Midbrain (tissue), 1 donor: ENCODE measurements around the gene ZNF837.
"Not testable (repeated sequence)": the region's sequence is repeated elsewhere in the genome, so short reads cannot be mapped to it uniquely, and the experiment has no call there.

Experiments used
- DNase-seq: peaks from one replicate; lab custom pipeline; 2025; lab: John Stamatoyannopoulos, UW

The ZNF837 gene

GRCh38 chr19:58351558-58351878 lies 29.3 kb downstream of the ZNF837 start:
- no peak for DNase-seq

GRCh38 chr19:58350871-58351557 lies 29.8 kb downstream of the ZNF837 start:
- DNase-seq = no peak

DNA sequence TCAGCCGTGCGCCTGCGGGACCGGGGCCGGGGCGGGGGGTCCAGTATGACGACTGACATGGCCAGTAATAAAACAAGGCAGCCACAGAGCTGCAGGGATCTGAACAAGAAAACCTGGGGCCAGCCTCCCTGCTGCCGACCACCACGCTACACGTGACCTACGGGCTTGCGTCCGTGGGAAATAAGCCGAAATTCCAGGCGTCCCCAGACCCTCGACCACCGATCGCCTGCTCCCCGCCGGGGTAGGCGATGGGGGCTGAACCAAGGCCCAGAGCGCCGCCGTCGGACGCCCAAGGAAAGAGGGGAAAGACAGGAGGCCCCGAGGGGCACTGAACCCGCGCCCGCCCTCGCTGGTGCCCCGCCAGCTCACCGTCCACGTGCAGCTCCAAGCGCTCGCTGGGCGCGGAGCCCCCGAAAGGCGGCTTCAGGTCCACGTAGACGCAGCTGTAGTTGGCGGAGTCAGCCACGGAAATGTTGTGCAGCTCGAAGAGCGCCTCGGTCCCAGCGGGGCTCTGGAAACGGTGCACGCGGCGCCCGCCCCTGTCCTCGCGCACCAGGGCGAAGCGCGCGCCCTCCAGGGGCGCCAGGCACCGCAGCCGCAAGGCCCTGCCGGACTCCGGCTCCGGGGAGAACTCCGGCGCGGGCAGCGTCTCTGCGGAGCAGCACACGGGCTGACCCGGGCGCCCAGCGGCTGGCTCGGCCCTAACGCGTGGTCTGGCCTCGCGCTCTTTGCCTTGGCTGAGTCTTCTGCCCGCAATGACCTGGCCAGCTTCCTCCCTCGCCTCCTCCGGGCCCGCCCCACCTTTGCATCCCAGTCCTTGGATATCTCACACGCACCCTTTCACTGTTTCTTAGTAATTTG lies 30.6 kb downstream of the ZNF837 start:
- no peak for DNase-seq

DNA sequence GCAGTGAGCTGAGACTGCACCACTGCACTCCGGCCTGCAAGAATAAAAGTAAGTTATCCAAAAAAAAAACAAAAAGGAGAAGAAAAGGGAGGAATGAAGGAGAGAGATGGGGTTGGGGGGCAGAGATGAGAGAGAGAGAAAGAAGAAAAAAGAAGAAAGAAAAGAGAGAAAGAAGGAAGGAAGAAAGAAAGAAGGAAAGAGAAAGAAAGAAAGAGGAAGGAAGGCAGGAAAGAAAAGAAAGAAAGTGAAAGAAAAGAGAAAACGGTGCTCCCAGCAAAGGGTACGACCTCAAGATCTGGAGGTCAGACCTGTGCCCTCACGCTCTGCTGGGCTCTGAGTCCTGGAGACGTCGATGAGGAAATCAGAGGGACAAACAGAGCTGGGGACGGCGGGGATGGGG lies 31.2 kb downstream of the ZNF837 start:
- DNase-seq = no peak

- not testable (repeated sequence) for DNase-seq
These were observed 32.8 kb downstream of the ZNF837 start for GRCh38 chr19:58348080-58348479.

GRCh38 chr19:58346961-58347929 lies 33.6 kb downstream of the ZNF837 start:
- peak; percentile 67 for DNase-seq

DNA sequence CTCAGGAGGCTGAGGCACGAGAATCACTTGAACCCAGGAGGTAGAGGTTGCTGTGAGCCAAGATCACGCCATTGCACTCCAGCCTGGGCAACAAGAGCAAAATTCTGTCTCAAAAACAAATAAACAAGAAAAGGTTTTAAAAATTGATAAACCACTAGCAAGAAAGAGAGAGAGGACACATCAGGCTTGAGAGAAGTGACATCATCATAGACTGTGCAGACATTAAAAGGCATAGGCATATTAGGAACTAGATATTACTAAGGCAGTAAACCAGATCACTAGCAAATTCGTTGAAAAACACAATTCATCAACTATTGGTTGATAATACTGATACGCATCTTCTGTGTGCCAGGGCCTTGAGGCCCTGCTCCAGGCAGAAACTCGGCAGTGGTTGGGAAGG lies 35.3 kb downstream of the ZNF837 start:
- DNase-seq = no peak

GRCh38 chr19:58338825-58339558 lies 41.8 kb downstream of the ZNF837 start:
- DNase-seq = no peak

- no peak for DNase-seq
These were observed 42.5 kb downstream of the ZNF837 start for GRCh38 chr19:58338336-58338735.

DNA sequence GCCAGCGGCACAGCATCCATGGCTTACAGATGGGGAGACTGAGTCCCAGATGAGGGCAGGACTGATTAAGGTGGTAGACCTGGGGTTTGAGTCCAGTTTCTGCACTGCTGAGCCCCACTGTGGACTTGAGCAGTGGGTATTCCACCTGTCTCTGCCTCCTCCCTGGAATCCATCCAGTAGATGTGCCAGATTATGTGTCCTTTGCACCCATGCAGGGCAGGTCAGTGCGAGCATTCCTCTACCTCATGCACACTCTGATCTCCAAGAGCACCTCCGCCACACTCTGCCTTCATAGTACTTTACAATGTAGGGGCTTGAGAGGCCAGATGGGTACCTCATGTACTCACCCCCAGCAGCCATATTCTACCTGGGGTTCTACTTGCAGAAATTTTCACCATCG lies 44.0 kb downstream of the ZNF837 start:
- DNase-seq = no peak

GRCh38 chr19:58336216-58336615 lies 44.6 kb downstream of the ZNF837 start:
- DNase-seq = no peak

- DNase-seq = no peak
These were observed 45.2 kb downstream of the ZNF837 start for GRCh38 chr19:58335630-58336029.

- DNase-seq = no peak
These were observed 46.1 kb downstream of the ZNF837 start for GRCh38 chr19:58334691-58335249.

- DNase-seq = no peak
These were observed 48.1 kb downstream of the ZNF837 start for GRCh38 chr19:58332697-58333096.

DNA sequence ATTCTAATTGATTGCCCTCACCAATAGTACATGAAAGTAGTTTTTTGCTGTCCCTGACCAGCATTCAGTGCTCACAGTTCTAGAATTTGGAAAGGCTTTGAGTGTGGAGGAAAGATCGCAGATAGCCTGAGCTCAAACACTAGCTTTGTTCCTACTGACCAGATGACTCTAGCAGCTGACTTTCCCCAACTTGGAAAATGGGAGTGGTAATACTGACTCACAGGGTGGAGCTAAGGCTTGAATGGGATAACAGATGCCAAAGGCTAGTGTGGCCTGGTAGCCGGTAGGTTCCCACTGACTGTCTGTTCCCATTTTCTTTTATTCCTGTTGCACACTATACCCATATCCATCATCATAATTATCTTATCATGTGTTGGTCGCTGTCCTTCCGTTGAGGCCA lies 50.4 kb downstream of the ZNF837 start:
- DNase-seq = peak; percentile 84

GRCh38 chr19:58328999-58329398 lies 51.8 kb downstream of the ZNF837 start:
- DNase-seq = no peak

- peak; percentile 98 for DNase-seq
These were observed 53.7 kb downstream of the ZNF837 start, which contains the start of gene ZSCAN22 for GRCh38 chr19:58326914-58327726. Gene ZSCAN22 (plus strand): TSS chr19:58326994. CDS start chr19:58334803, 7,809 bp downstream.

DNA sequence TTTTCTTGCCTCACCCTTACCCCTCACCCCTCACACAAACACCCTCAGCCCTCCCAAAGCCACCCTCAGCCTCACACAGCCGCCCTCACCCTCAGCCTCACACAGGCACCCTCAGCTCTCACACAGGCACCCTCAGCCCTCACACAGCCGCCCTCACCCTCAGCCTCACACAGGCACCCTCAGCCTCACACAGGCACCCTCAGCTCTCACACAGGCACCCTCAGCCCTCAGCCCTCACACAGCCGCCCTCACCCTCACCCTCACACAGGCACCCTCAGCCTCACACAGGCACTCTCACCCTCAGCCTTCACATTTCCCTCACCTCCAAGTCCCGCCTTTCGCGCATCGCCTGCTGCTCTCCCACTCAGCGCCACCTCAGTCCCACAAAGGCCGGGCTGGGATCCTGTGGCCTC lies 54.3 kb downstream of the ZNF837 start:
- DNase-seq = no peak

- no peak for DNase-seq
These were observed 55.4 kb downstream of the ZNF837 start for GRCh38 chr19:58325311-58326022.

DNA sequence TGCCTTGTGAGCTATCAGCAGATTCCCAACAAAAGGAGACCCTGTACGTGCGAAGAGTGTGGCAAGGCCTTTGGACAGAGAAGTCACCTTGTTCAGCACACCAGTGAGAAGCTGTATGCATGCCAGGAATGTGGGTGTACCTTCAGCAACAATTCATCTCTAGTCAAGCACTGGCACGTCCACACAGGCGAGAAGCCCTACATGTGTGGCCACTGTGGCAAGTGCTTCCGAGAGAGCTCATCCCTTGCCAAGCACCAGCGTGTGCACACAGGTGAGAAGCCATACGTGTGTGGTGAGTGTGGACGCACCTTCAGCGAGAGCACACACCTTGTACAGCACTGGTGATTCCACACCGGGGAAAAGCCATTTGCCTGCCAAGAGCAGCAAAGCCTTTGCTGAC lies 61.6 kb downstream of the ZNF837 start:
- DNase-seq = no peak
